Upper lobe of left lung (tissue), 6 donors: ENCODE measurements around the gene ACOD1. TPM values are rescaled to one million over a fixed set of nuclear protein-coding genes. Genes with fewer than 3 reads are reported as not detected.

Source experiments
- ATAC-seq, 2 donors: fragments of 200-7000 bp; cut with Tn5 transposase; one replicate each; pipeline ENCODE4 v1.9.1; 2022; ENCODE audit warnings: mild to moderate bottlenecking in 2 of 2, moderate library complexity in 2 of 2; ENCODE audit not compliant: low FRiP score in 2 of 2
- DNase-seq, 2 donors: peaks; one replicate each; pipeline ENCODE4 v3.0.0-alpha.2; 2019 to 2020
- H3K27ac ChIP-seq, 4 donors: fragments of 200-600 bp; sonication (generic); one replicate each; pipeline ENCODE4 v1.5.1; 2016 to 2019
- H3K27me3 ChIP-seq, 4 donors: fragments of 200-600 bp; sonication (generic); one replicate each; pipeline ENCODE4 v1.5.1; 2017 to 2019
- H3K36me3 ChIP-seq, 4 donors: fragments of 200-600 bp; sonication (generic); one replicate each; pipeline ENCODE4 v1.5.1; 2016 to 2019
- H3K4me1 ChIP-seq, 4 donors: fragments of 200-600 bp; sonication (generic); one replicate each; pipeline ENCODE4 v1.5.1; 2018 to 2019
- H3K4me3 ChIP-seq, 4 donors: fragments of 200-600 bp; sonication (generic); one replicate each; pipeline ENCODE4 v1.5.1; 2017 to 2019; ENCODE audit warnings: mild to moderate bottlenecking in 2 of 4, moderate library complexity in 1 of 4
- H3K9me3 ChIP-seq, 4 donors: fragments of 200-600 bp; sonication (generic); one replicate each; pipeline ENCODE4 v1.5.1; 2018 to 2019
- CTCF ChIP-seq, 6 experiments: fragments of 450-650 bp in 4 of 6; fragments of 200-600 bp in 2 of 6; sonication (generic) in 2 of 6; IDR thresholded peaks; one replicate each; pipeline ENCODE4 v1.5.1; 2016 to 2019; ENCODE audit warnings: antibody characterized with exemption in 6 of 6
- EP300 ChIP-seq, 4 donors: sonication (generic); formaldehyde crosslinking; IDR thresholded peaks; one replicate each; pipeline ENCODE4 v1.5.1; 2017; ENCODE audit warnings: antibody characterized with exemption in 4 of 4, control low read depth in 2 of 4
- POLR2A ChIP-seq, 4 donors: fragments of 450-650 bp; IDR thresholded peaks; one replicate each; pipeline ENCODE4 v1.5.1; 2016 to 2017; ENCODE audit warnings: antibody characterized with exemption in 4 of 4, mild to moderate bottlenecking in 2 of 4
- POLR2AphosphoS5 ChIP-seq, 2 donors: sonication (generic); formaldehyde crosslinking; IDR thresholded peaks; one replicate each; pipeline ENCODE4 v1.5.1; 2017; ENCODE audit warnings: antibody characterized with exemption in 2 of 2
- WGBS, 2 donors: methylation state at CpG; one replicate each; pipeline ENCODE4 v1.1.5; 2017 to 2018; 5-methylcytosine and 5-hydroxymethylcytosine counted together
- total RNA-seq, 6 donors: library from RNA; depleted of rRNA in 4 of 6; stranded (reverse); fragments of >200 nt in 4 of 6; gene quantifications; one replicate each; pipeline versions ENCODE4 v1.1.0 to v1.2.1, GENCODE V29; 2016 to 2021
- donor health status: DM: no; HTN: no; CAD: no; lungs with moderate emphysema.
- donor health status: DM: no; HTN: yes; CAD: no; lungs with severe emphysema.

ACOD1 gene
- total RNA-seq, 6 donors from 2014 or later, result not detected

GRCh38 chr13:76993021-76993420 lies 44.7 kb downstream of the ACOD1 start:
- Histone ChIP-seq H3K9me3 (no peaks in the 10 kb centered on the region), H3K36me3 (peaks cover 0 to 16% (median 6%) of the 10 kb centered on the region in 4 donors), H3K4me3 (peak overlapping the region; percentile 60 to 70 (median 66)), H3K4me1 (peaks cover 14 to 24% (median 17%) of the 10 kb centered on the region in 4 donors), H3K27ac (peak overlapping the region; percentile 90 to 97 (median 92)), H3K27me3 (no peaks in the 10 kb centered on the region)
- TF ChIP-seq CTCF (IDR thresholded peaks at IDR 0.05) (no peak), EP300 (IDR thresholded peaks at IDR 0.05) (no peak), POLR2A (IDR thresholded peaks at IDR 0.05) (no peak), POLR2AphosphoS5 (IDR thresholded peaks at IDR 0.05) (no peak)
- ATAC-seq (no peak), DNase-seq (no peak)
- 33 to 39% methylated on average over 3 of the region's 3 CpGs for WGBS, 2 donors

GRCh38 chr13:76993473-76993872 lies 45.2 kb downstream of the ACOD1 start:
- WGBS, 2 donors, result 74 to 75% methylated on average over 5 of the region's 5 CpGs
- ATAC-seq (no peak), DNase-seq (no peak)
- H3K4me1 ChIP-seq, result peaks cover 14 to 24% (median 17%) of the 10 kb centered on the region in 4 donors
- peaks cover 0 to 18% (median 6%) of the 10 kb centered on the region in 4 donors for H3K36me3 ChIP-seq
- no peak overlapping the region for H3K4me3 ChIP-seq
- TF ChIP-seq EP300 (IDR thresholded peaks at IDR 0.05) (no peak), POLR2A (IDR thresholded peaks at IDR 0.05) (no peak), POLR2AphosphoS5 (IDR thresholded peaks at IDR 0.05) (no peak), CTCF (IDR thresholded peaks at IDR 0.05) (no peak)
- no peaks in the 10 kb centered on the region for H3K9me3 ChIP-seq
- H3K27ac ChIP-seq, result peak overlapping the region in 2 of 4 donors; percentile 90 to 93
- H3K27me3 ChIP-seq, result no peaks in the 10 kb centered on the region

GRCh38 chr13:76994281-76994680 lies 46.0 kb downstream of the ACOD1 start:
- DNase-seq (no peak), ATAC-seq (no peak)
- peaks cover 0 to 26% (median 9%) of the 10 kb centered on the region in 4 donors for H3K36me3 ChIP-seq
- no peaks in the 10 kb centered on the region for H3K9me3 ChIP-seq
- no peak overlapping the region for H3K27ac ChIP-seq
- H3K27me3 ChIP-seq, result no peaks in the 10 kb centered on the region
- WGBS, 2 donors, result 92 to 97% methylated on average over 3 of the region's 3 CpGs
- TF ChIP-seq POLR2A (IDR thresholded peaks at IDR 0.05) (no peak), CTCF (IDR thresholded peaks at IDR 0.05) (no peak), EP300 (IDR thresholded peaks at IDR 0.05) (no peak), POLR2AphosphoS5 (IDR thresholded peaks at IDR 0.05) (no peak)
- H3K4me1 ChIP-seq, result peaks cover 14 to 24% (median 17%) of the 10 kb centered on the region in 4 donors
- H3K4me3 ChIP-seq, result no peak overlapping the region

- Histone ChIP-seq H3K27ac (no peak overlapping the region), H3K36me3 (peaks cover 3 to 50% (median 11%) of the 10 kb centered on the region in 4 donors), H3K27me3 (no peaks in the 10 kb centered on the region), H3K4me3 (no peak overlapping the region), H3K4me1 (peaks cover 15 to 21% (median 18%) of the 10 kb centered on the region in 4 donors), H3K9me3 (no peaks in the 10 kb centered on the region)
- 56 to 62% methylated on average over 1 of the region's 1 CpG for WGBS, 2 donors
- no peak for TF ChIP-seq EP300 (IDR thresholded peaks at IDR 0.05)
- no peak for TF ChIP-seq POLR2AphosphoS5 (IDR thresholded peaks at IDR 0.05)
- no peak for TF ChIP-seq POLR2A (IDR thresholded peaks at IDR 0.05)
- TF ChIP-seq CTCF (IDR thresholded peaks at IDR 0.05), result no peak
- no peak for ATAC-seq
- DNase-seq, result no peak
These were observed 52.2 kb downstream of the ACOD1 start for GRCh38 chr13:77000475-77000874.

GRCh38 chr13:77001540-77001939 lies 53.2 kb downstream of the ACOD1 start:
- no peak for DNase-seq
- Histone ChIP-seq H3K9me3 (no peaks in the 10 kb centered on the region), H3K4me1 (peaks cover 15 to 21% (median 18%) of the 10 kb centered on the region in 4 donors), H3K27ac (peak overlapping the region in 2 of 4 donors; percentile 46 to 58), H3K4me3 (no peak overlapping the region), H3K27me3 (no peaks in the 10 kb centered on the region), H3K36me3 (peaks cover 3 to 44% (median 7%) of the 10 kb centered on the region in 4 donors)
- WGBS, 2 donors, result 37 to 50% methylated on average over 4 of the region's 4 CpGs
- TF ChIP-seq POLR2AphosphoS5 (IDR thresholded peaks at IDR 0.05) (no peak), CTCF (IDR thresholded peaks at IDR 0.05) (no peak), EP300 (IDR thresholded peaks at IDR 0.05) (no peak), POLR2A (IDR thresholded peaks at IDR 0.05) (no peak)
- no peak for ATAC-seq
